Kidney (tissue), 14 donors: ENCODE results near the gene ESD. TPM values are rescaled to one million over a fixed set of nuclear protein-coding genes. Genes with fewer than 3 reads are reported as not detected.

Experiments
- DNase-seq, 5 donors: peaks; one replicate each; pipeline ENCODE4 v3.0.0-alpha.2; 2013 to 2020
- FAIRE-seq: peaks from 2 replicates; lab custom pipeline; 2012; peaks lifted over from hg19 to GRCh38; lab: Jason Lieb, UNC
- H3K27ac ChIP-seq, 2 donors: one replicate each; pipeline ENCODE4 v1.7.0; 2013; ENCODE audit warnings: low read depth in 2 of 2, low read length in 2 of 2, inconsistent platforms in 1 of 2
- H3K27me3 ChIP-seq: one replicate; pipeline ENCODE4 v1.7.1; 2013; ENCODE audit warnings: low read length, inconsistent platforms; ENCODE audit not compliant: control insufficient read depth, insufficient read depth
- H3K36me3 ChIP-seq, 3 donors: one replicate each; pipeline versions ENCODE4 v1.7.0 to v1.7.1; 2013; ENCODE audit warnings: low read length in 3 of 3, control low read depth in 1 of 3, inconsistent platforms in 1 of 3; ENCODE audit not compliant: insufficient read depth in 3 of 3, control insufficient read depth in 2 of 3
- H3K4me1 ChIP-seq, 3 donors: one replicate each; pipeline versions ENCODE4 v1.7.0 to v1.7.1; 2013; ENCODE audit warnings: low read length in 3 of 3, inconsistent platforms in 1 of 3, low read depth in 1 of 3; ENCODE audit not compliant: control insufficient read depth in 2 of 3, insufficient read depth in 2 of 3
- H3K4me3 ChIP-seq, 3 donors: one replicate each; pipeline versions ENCODE4 v1.7.0 to v1.8.1; 2013; ENCODE audit warnings: low read length in 3 of 3, control low read depth in 1 of 3, inconsistent platforms in 1 of 3
- H3K9ac ChIP-seq, 3 donors: one replicate each; pipeline versions ENCODE4 v1.7.0 to v1.7.1; 2013; ENCODE audit warnings: low read length in 3 of 3, control low read depth in 1 of 3, inconsistent platforms in 1 of 3
- H3K9me3 ChIP-seq, 3 donors: one replicate each; pipeline versions ENCODE4 v1.7.0 to v1.7.1; 2013; ENCODE audit warnings: low read length in 3 of 3, control low read depth in 1 of 3, inconsistent platforms in 1 of 3; ENCODE audit not compliant: control insufficient read depth in 2 of 3, insufficient read depth in 1 of 3
- intact Hi-C: fragments of 100-400 bp; cut with DNase I; formaldehyde crosslinking; loops from one replicate; pipeline ENCODE4 v1.11.1; 2022
- polyA plus RNA-seq: library from polyadenylated mRNA; stranded (reverse); fragments of 350-450 nt; fragmentation: Illumina TruSeq; extraction: RNeasy Lipid Tissue Mini Kit (QIAGEN cat#74804); gene quantifications from one replicate; pipeline ENCODE4 v1.2.3, GENCODE V29; 2014; ENCODE audit warnings: low read depth, low replicate concordance; ENCODE audit not compliant: insufficient read depth
- total RNA-seq: library from RNA; stranded (reverse); fragmentation: NEBNext Ultra II Directional; extraction: Animal tissue kit (Norgen Biotek cat#: 25700); gene quantifications from one replicate; pipeline ENCODE4 v1.2.1, GENCODE V29; 2021
- TF ChIP-seq, protein P1 (sequence below): IDR thresholded peaks from 3 replicates; pipeline ENCODE4 v1.5.1; 2012; ENCODE audit warnings: mild to moderate bottlenecking, moderate library complexity, borderline replicate concordance; ENCODE audit not compliant: insufficient read depth; ENCODE audit errors: extremely low read depth
- donor health status: control.
- donor health status: control.
- donor health status: control.
- donor health status: control.
- donor health status: control.
- donor health status: DM: yes; HTN: yes; CAD: no.
- donor health status: Normal renal cell carcinoma (clear cell type).

ESD gene
- total and polyA plus RNA-seq, 2 donors from 2014 or later: 98.5 to 179 TPM

- Histone ChIP-seq H3K36me3 (peaks cover under 1 to 14% (median 3%) of the 10 kb centered on the region in 3 donors), H3K4me1 (no peaks in the 10 kb centered on the region), H3K9ac (no peak overlapping the region), H3K9me3 (no peaks in the 10 kb centered on the region), H3K27ac (no peak overlapping the region), H3K4me3 (no peak overlapping the region), H3K27me3 (no peaks in the 10 kb centered on the region)
- FAIRE-seq (no peak), DNase-seq (no peak)
- TF ChIP-seq, protein P1, sequence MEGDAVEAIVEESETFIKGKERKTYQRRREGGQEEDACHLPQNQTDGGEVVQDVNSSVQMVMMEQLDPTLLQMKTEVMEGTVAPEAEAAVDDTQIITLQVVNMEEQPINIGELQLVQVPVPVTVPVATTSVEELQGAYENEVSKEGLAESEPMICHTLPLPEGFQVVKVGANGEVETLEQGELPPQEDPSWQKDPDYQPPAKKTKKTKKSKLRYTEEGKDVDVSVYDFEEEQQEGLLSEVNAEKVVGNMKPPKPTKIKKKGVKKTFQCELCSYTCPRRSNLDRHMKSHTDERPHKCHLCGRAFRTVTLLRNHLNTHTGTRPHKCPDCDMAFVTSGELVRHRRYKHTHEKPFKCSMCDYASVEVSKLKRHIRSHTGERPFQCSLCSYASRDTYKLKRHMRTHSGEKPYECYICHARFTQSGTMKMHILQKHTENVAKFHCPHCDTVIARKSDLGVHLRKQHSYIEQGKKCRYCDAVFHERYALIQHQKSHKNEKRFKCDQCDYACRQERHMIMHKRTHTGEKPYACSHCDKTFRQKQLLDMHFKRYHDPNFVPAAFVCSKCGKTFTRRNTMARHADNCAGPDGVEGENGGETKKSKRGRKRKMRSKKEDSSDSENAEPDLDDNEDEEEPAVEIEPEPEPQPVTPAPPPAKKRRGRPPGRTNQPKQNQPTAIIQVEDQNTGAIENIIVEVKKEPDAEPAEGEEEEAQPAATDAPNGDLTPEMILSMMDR: no peak
- intact Hi-C loops: no loop called here
Observed at GRCh38 chr13:46753917-46754316, 43.0 kb downstream of the ESD start.

GRCh38 chr13:46753137-46753536 is 43.8 kb downstream of the ESD start:
- no peak overlapping the region for H3K9ac ChIP-seq
- no peak overlapping the region for H3K4me3 ChIP-seq
- no peak for DNase-seq
- TF ChIP-seq, protein P1: no peak
- no peak for FAIRE-seq
- no peaks in the 10 kb centered on the region for H3K4me1 ChIP-seq
- H3K9me3 ChIP-seq: no peaks in the 10 kb centered on the region
- intact Hi-C loops: no loop called here
- H3K36me3 ChIP-seq: peaks cover 7 to 20% (median 8%) of the 10 kb centered on the region in 3 donors
- no peaks in the 10 kb centered on the region for H3K27me3 ChIP-seq
- no peak overlapping the region for H3K27ac ChIP-seq

DNA sequence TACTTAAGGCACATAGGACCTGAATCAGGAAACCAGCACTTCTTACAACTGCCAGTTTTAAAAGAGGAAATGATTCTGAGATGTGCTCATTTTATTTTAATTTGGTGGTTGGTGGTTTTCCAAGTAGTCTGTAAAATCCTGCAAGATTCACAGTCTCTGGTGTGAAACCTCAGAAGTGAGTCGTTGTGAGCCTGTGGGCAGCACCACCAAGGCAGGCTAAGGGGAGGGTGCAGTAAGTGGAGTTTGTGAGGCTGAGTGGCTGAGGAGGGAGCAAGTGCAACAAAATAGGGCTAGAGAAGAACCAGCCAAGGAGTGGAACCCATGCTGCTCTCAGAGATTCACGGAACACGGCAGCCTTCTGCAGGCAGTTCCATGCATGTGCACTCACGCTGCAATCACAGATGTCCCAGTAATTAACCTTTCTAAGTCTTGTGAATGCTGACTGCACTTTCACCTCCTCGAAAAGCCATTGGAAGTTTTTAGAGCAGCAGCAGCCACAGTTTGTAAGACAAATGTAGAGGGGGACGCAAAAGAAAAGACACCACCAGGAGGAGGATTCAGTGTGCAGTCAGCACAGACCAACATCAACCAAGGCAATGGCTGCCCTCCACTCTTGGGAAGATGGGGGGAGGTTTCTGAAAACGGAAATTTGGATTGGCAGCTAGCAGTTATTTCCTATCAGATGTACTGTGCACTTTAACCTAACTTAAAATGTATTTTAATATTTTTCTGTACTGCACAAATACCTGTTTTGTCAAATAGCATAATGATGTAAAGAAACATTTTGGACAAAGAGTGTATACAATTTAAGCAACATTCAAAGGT is 44.9 kb downstream of the ESD start:
- peaks cover 8 to 21% (median 10%) of the 10 kb centered on the region in 3 donors for H3K36me3 ChIP-seq
- H3K9me3 ChIP-seq: no peaks in the 10 kb centered on the region
- intact Hi-C loops: no loop called here
- H3K4me3 ChIP-seq: no peak overlapping the region
- peak in 3 of 5 donors; percentile 18 to 57 (median 29) for DNase-seq
- FAIRE-seq: no peak
- no peaks in the 10 kb centered on the region for H3K27me3 ChIP-seq
- TF ChIP-seq, protein P1: no peak
- no peak overlapping the region for H3K9ac ChIP-seq
- H3K27ac ChIP-seq: no peak overlapping the region
- H3K4me1 ChIP-seq: no peaks in the 10 kb centered on the region
